ENCODE measurements around the gene CCL21.

DNA sequence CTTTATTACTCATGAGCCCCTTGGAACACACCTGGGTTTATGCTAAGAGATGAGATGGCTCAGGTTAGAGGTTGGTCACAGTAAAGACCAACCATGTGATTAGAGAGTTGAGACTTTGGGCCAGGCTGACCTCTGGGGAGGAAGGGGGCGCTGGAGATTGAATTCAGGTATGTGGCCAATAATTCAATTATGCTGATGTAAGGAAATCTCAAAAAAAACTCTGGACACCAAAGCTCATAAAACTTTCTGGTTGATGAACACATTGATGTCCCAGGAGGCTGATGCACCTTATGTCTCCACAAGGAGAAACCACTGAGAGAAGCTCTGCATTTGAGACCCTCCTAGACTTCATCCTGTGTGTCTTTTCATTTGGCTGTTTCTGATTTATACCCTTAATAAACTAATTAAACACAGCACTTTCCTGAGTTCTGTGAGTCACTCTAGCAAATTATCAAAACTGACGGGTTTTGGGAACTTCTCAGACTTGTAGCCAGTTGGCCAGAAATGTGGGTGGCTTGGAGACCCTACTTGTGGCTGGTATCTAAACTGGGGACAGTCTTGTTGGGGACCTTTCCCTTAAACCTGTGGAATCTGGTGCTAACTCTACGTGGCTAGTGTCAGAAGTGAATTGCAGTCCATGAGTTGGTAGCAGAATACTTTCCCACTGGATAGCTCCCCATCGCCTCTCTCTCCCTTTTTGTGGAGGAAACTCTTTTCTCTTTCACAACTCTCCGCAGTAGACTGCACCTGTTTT lies 40.0 kb downstream of the CCL21 start:
- TF ChIP-seq TAF1 (IDR thresholded peaks at IDR 0.05; ENCODE audit: borderline replicate concordance, insufficient read depth, low read length) (no peak), POLR2AphosphoS5 (IDR thresholded peaks at IDR 0.05; ENCODE audit: low read depth, low read length) (no peak), SIN3A (IDR thresholded peaks at IDR 0.05; ENCODE audit: borderline replicate concordance, insufficient read depth, low read length) (no peak)
- TF ChIP-seq, protein P1, sequence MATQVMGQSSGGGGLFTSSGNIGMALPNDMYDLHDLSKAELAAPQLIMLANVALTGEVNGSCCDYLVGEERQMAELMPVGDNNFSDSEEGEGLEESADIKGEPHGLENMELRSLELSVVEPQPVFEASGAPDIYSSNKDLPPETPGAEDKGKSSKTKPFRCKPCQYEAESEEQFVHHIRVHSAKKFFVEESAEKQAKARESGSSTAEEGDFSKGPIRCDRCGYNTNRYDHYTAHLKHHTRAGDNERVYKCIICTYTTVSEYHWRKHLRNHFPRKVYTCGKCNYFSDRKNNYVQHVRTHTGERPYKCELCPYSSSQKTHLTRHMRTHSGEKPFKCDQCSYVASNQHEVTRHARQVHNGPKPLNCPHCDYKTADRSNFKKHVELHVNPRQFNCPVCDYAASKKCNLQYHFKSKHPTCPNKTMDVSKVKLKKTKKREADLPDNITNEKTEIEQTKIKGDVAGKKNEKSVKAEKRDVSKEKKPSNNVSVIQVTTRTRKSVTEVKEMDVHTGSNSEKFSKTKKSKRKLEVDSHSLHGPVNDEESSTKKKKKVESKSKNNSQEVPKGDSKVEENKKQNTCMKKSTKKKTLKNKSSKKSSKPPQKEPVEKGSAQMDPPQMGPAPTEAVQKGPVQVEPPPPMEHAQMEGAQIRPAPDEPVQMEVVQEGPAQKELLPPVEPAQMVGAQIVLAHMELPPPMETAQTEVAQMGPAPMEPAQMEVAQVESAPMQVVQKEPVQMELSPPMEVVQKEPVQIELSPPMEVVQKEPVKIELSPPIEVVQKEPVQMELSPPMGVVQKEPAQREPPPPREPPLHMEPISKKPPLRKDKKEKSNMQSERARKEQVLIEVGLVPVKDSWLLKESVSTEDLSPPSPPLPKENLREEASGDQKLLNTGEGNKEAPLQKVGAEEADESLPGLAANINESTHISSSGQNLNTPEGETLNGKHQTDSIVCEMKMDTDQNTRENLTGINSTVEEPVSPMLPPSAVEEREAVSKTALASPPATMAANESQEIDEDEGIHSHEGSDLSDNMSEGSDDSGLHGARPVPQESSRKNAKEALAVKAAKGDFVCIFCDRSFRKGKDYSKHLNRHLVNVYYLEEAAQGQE (IDR thresholded peaks at IDR 0.05; ENCODE audit: insufficient read depth in 1 of 2, low read depth in 2 of 2, low read length in 2 of 2) = no peak

All from PFSK-1 (cell line).